ENCODE measurements around the gene PGAM2.
A peak's percentile ranks its signal among the peaks of the same experiment; 100 is the strongest.
"Not testable (repeated sequence)": the region's sequence is repeated elsewhere in the genome, so short reads cannot be mapped to it uniquely, and the experiment has no call there.

The PGAM2 gene

GRCh38 chr7:44044315-44045225, 20.8 kb downstream of the PGAM2 start, which contains the start of gene DBNL:
Gene DBNL (plus strand): TSS chr7:44044702. CDS start chr7:44044738, 36 bp downstream.
- no peak for DNase-seq (ENCODE audit: low read depth, low spot score)
- ChIA-PET CTCF (no interaction called here), POLR2A (interaction anchor here (0.5 to 1.1 kb wide), 3 partner anchors 28 to 164 kb away, joined by 3 to 4 read pairs (median 3); no protein-coding TSS in a partner anchor)
- TF ChIP-seq CTCF (IDR thresholded peaks at IDR 0.05; ENCODE audit: insufficient read depth, low read length, missing control alignments): no peak
- peak within 1 kb of the TSS; percentile 94 for H3K4me3 ChIP-seq (ENCODE audit: low read depth, low read length)

- ChIA-PET POLR2A (interaction anchor here (0.8 to 1.1 kb wide), 2 partner anchors 29 to 48 kb away, joined by 3 read pairs; no protein-coding TSS in a partner anchor), CTCF (no interaction called here)
- no peak for TF ChIP-seq CTCF (IDR thresholded peaks at IDR 0.05; ENCODE audit: insufficient read depth, low read length, missing control alignments)
- DNase-seq (ENCODE audit: low read depth, low spot score): no peak
- H3K4me3 ChIP-seq (ENCODE audit: low read depth, low read length): peak overlapping the region; percentile 94
Observed at GRCh38 chr7:44043902-44044301, 21.5 kb downstream of the PGAM2 start.

- no peak for DNase-seq (ENCODE audit: low read depth, low spot score)
- TF ChIP-seq CTCF (IDR thresholded peaks at IDR 0.05; ENCODE audit: insufficient read depth, low read length, missing control alignments): no peak
- CTCF ChIA-PET: interaction anchor here (1.0 kb wide), 1 partner anchor 23 kb away, joined by 4 read pairs; no protein-coding TSS in a partner anchor
- H3K4me3 ChIP-seq (ENCODE audit: low read depth, low read length): no peak overlapping the region
- POLR2A ChIA-PET: interaction anchor here (0.7 kb wide), 1 partner anchor 209 kb away, joined by 3 read pairs; no protein-coding TSS in a partner anchor
Observed at GRCh38 chr7:44042221-44042620, 23.1 kb downstream of the PGAM2 start.

GRCh38 chr7:44040493-44040891, 24.9 kb downstream of the PGAM2 start:
- POLR2A ChIA-PET; DNase-seq (ENCODE audit: low read depth, low spot score); CTCF ChIA-PET: not testable (repeated sequence)
- peak overlapping the region; percentile 41 for H3K4me3 ChIP-seq (ENCODE audit: low read depth, low read length)
- TF ChIP-seq CTCF (IDR thresholded peaks at IDR 0.05; ENCODE audit: insufficient read depth, low read length, missing control alignments): peak; percentile 6

DNA sequence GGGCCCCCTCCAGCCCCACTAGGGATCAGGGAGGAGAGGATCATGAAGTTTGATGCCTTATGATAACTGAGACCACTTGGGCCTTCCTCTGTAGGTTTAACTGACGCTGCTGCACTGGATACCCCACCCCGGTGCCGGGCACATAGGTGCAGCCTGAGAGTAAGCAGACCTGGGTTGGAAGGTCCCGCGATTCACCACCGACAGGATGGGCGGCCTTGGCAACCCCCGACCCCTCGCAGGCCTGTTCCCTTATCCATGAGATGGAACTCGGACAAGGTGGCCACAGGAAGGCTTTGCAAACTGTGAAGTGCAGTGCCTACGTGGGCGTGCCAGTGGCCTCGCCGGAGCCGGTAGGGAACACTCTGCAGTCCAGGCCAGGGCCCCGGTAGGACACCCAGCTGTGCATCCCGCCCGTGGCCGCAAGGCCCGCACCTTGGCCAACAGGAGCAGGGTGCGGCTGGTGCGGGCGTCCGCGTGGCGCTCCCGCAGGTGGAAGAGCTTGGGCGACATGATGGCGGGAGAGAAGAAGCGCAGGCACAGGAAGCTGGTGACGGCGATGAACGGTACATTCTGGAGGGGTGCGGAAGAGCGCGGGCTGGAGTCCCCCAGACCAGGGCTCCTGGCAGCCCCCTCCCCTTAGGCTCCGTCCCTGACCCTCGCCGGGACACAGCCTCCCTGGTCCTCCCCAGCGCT, 25.4 kb downstream of the PGAM2 start:
- POLR2A ChIA-PET; CTCF ChIA-PET; H3K4me3 ChIP-seq (ENCODE audit: low read depth, low read length); DNase-seq (ENCODE audit: low read depth, low spot score): not testable (repeated sequence)

GRCh38 chr7:44038961-44039558, 26.3 kb downstream of the PGAM2 start:
- DNase-seq (ENCODE audit: low read depth, low spot score); H3K4me3 ChIP-seq (ENCODE audit: low read depth, low read length): not testable (repeated sequence)
- CTCF ChIA-PET: interaction anchor here (0.6 kb wide), 1 partner anchor 19 kb away, joined by 3 read pairs; no protein-coding TSS in a partner anchor
- POLR2A ChIA-PET: interaction anchor here (0.6 kb wide), 1 partner anchor 30 kb away, joined by 4 read pairs; no protein-coding TSS in a partner anchor

GRCh38 chr7:44038553-44038952, 26.8 kb downstream of the PGAM2 start:
- ChIA-PET CTCF (interaction anchor here (0.6 kb wide), 1 partner anchor 19 kb away, joined by 3 read pairs; no protein-coding TSS in a partner anchor), POLR2A (interaction anchor here (0.6 kb wide), 1 partner anchor 31 kb away, joined by 4 read pairs; no protein-coding TSS in a partner anchor)
- DNase-seq (ENCODE audit: low read depth, low spot score); H3K4me3 ChIP-seq (ENCODE audit: low read depth, low read length): not testable (repeated sequence)

DNA sequence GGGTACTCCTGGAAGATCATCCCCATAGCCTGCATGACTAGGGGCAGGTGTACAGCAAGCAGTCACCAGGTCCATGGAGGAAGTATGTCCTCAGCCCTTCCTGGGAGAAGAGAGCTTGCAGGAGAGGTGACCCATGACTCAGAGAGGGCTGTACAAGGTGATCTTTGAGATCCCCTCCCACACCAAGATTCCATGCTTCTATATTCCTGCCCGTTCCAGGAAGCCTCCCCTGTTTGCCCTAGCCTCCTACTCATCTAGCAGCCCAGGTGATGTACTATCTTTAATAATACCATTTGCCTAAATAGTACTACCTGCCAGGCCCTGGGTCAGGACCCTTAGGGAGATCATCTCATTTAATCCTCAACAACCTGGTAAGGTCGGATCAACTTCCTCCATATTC, 27.4 kb downstream of the PGAM2 start:
- CTCF ChIA-PET: not testable (repeated sequence)

GRCh38 chr7:44036364-44036763, 29.0 kb downstream of the PGAM2 start:
- POLR2A ChIA-PET: interaction anchor here (0.6 kb wide), 1 partner anchor 418 kb away, joined by 3 read pairs; no protein-coding TSS in a partner anchor
- DNase-seq (ENCODE audit: low read depth, low spot score); H3K4me3 ChIP-seq (ENCODE audit: low read depth, low read length); CTCF ChIA-PET: not testable (repeated sequence)

More for the DNA sequence above, 27.4 kb downstream of the PGAM2 start:
- DNase-seq (ENCODE audit: low read depth, low spot score); H3K4me3 ChIP-seq (ENCODE audit: low read depth, low read length); POLR2A ChIA-PET: not testable (repeated sequence)

- POLR2A ChIA-PET; CTCF ChIA-PET; DNase-seq (ENCODE audit: low read depth, low spot score); H3K4me3 ChIP-seq (ENCODE audit: low read depth, low read length): not testable (repeated sequence)
Observed at GRCh38 chr7:44033971-44034844, 31.2 kb downstream of the PGAM2 start.
